Measurements from ENCODE around the gene THSD4.

GRCh38 chr15:71352765-71353164, 237.5 kb downstream of the THSD4 start:
- no peak for TF ChIP-seq CTCF (conservative IDR thresholded peaks at IDR 0.05; ENCODE audit: low read length)
- TF ChIP-seq EZH2phosphoT487 (IDR thresholded peaks at IDR 0.05; ENCODE audit: borderline replicate concordance, low read depth, low read length), result no peak
